ENCODE data around the gene MCF2L2.

DNA sequence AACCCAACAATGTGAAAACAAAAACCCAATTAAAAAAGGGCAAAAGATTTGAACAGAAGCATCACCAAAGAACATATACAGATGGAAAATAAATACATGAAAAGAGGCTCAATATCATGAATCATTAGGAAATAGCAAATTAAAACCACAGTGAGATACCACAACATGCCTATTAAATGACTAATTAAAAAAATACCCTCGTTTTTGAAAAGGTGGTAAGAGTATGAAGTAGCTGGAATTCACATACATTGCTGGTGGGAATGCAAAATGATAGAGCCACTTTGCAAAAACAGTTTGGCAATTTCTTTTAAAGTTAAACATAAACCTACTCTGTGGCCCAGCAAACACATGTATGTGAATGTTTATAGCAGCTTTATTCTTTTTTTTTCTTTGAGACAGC lies 99.6 kb downstream of the MCF2L2 start:
- TF ChIP-seq, protein P1, sequence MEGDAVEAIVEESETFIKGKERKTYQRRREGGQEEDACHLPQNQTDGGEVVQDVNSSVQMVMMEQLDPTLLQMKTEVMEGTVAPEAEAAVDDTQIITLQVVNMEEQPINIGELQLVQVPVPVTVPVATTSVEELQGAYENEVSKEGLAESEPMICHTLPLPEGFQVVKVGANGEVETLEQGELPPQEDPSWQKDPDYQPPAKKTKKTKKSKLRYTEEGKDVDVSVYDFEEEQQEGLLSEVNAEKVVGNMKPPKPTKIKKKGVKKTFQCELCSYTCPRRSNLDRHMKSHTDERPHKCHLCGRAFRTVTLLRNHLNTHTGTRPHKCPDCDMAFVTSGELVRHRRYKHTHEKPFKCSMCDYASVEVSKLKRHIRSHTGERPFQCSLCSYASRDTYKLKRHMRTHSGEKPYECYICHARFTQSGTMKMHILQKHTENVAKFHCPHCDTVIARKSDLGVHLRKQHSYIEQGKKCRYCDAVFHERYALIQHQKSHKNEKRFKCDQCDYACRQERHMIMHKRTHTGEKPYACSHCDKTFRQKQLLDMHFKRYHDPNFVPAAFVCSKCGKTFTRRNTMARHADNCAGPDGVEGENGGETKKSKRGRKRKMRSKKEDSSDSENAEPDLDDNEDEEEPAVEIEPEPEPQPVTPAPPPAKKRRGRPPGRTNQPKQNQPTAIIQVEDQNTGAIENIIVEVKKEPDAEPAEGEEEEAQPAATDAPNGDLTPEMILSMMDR (IDR thresholded peaks at IDR 0.05) = no peak
- TF ChIP-seq POLR2A (IDR thresholded peaks at IDR 0.05) = no peak
